Amniotic stem cell (primary cell): ENCODE data around the gene SLC26A1.

Experiments
- DNase-seq: peaks from one replicate; lab custom pipeline; 2025; lab: John Stamatoyannopoulos, UW

Gene SLC26A1

DNA sequence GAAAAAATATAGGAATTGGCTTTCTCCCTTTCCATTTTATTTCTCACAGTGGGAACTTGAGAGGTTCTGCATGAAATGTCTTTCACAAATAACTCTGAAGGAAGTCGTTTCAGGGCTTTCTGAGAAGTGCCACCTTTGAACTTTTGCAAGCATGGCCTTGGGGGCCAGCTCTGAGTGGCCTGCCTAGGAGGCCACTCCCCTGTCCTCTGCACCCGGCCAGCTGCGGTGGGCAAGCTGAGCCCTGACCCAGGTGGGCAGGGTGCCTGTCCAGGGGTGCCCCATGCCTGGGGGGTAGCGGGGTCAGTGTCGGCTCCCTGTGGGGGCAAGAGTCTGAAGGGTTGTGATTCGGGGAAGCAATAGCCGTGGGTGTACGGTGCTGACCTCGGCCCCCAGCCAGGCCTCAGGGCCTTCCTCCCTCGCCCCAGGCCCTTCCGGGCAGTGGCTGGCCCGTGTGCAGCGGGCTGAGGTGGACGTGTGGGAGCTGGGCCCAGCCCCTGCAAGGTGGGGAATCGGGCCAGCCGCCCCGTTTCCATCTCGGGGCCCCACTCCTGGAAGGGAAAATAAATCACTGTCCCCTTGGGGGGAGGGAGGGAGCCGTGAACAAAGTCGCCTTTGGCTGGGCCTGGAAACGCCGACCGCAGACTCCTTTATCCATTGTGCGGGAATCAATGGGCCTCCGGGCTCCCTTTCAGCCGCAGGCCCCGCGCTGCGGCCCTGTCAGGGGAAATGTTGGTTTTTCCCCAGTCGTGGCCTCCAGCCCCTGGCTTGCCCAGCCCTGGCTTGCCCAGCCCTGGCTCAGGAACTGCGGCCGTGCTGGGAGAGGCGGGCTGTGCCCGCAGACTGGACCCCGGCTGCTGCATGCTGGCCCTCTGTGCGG is 21.3 kb upstream of the SLC26A1 start:
- DNase-seq, result no peak

GRCh38 chr4:1013225-1014073 is 20.2 kb upstream of the SLC26A1 start:
- no peak for DNase-seq

GRCh38 chr4:1012034-1012739 is 19.0 kb upstream of the SLC26A1 start:
- no peak for DNase-seq

- DNase-seq, result no peak
Measured at GRCh38 chr4:1011666-1012033, 18.4 kb upstream of the SLC26A1 start.

GRCh38 chr4:1011022-1011665 is 17.9 kb upstream of the SLC26A1 start, which contains the start of gene FGFRL1:
Gene FGFRL1, plus strand, starts transcription at chr4:1011626. Its CDS starts 860 bp downstream, at chr4:1012486.
- peak; percentile 78 for DNase-seq

- DNase-seq, result no peak
Measured at GRCh38 chr4:1010395-1011021, 17.3 kb upstream of the SLC26A1 start.

GRCh38 chr4:1009542-1010394 is 16.6 kb upstream of the SLC26A1 start:
- peak; percentile 27 for DNase-seq

DNA sequence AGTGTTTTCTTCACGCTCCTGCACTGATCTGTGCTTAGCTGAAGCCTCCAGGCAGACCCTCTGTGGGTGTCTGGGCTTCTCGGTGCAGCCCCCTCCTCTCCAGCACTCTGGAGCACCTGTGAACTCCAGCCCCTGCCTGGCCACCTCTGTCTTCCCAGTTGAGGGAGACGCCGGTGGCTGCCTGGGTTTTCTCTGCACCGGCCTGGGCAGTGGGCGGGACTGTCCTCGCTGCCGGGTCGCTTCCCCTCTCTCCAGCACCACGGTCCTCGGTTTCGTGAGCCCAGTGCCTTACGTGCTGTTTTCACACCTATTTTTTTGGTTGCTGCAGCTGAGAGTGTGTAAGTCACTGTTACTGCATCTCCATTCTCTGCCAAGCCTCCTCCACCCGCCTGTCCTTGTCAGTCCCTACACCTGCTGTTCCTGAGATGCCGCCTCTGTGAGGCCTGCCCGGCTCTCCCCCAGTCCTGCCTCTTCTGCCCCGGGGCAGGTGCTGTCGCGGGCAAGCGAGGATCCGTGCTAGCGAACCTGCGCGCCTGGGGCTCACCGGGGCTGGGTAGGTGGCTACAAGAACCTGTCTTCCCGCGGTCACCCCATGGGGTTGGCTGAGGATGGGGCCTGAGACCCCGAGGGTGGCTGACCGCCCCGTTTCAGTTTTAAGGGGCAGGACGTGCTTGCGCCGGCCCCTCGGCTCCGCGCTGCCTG is 15.8 kb upstream of the SLC26A1 start:
- no peak for DNase-seq

- DNase-seq, result no peak
Measured at GRCh38 chr4:1006856-1007255, 13.7 kb upstream of the SLC26A1 start.

DNA sequence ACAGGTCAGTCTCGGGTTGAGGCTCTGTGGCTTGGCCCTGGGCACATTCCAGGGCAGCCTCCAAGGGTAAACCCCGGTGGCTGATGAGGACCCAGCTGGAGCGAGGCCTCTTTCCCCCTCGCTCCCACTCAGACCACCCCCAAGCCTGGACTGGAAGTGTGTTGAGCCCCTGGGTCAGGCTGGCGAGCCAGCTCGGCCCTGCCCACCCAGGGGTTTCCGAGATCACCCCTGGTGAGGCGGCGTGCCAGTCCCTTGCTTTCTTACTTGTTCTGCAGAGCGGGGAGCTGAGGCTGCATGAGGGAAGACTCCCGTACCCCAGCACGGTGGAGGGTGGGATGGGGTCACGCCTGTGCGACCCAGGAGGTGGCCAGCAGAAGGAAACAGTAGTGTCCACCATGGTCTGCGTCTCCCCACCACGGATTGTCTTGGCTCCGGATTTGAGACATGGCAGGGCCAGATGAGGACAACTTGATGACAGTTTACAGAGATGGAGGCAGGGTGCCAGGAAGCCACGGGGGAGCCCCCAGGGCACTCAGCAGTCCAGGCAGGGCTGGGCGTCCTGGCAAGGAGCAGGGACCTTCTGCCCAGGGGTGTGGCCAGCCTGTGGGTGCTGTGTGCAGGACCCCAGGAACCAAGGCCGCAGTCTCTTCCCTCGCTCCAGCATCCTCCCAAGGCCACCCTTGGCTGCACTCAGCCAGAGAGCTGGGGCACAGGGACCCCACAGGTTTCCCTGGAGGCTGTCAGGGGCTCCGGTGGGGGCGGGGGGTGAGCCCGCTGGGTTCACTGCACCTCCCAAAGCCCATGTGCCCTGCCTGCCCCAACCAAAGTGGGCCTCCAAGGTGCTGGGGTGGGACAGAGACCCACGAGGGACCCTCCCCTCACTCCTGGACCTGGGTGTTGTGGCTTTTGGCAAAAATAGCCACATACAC is 11.6 kb upstream of the SLC26A1 start:
- no peak for DNase-seq

DNA sequence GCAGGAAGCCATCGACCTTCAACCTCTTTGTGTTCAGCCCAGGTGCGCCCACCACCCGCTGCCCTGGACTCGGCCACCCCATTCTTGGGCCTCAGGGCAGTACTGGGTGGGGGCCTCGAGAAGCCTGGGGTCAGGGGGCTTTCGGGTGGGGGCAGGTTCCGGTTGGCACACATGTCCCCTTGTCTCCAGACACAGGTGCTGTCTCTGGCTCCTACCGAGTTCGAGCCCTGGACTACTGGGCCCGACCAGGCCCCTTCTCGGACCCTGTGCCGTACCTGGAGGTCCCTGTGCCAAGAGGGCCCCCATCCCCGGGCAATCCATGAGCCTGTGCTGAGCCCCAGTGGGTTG is 10.8 kb upstream of the SLC26A1 start:
- DNase-seq, result no peak

GRCh38 chr4:1003271-1004070 is 10.3 kb upstream of the SLC26A1 start:
- DNase-seq, result no peak

DNA sequence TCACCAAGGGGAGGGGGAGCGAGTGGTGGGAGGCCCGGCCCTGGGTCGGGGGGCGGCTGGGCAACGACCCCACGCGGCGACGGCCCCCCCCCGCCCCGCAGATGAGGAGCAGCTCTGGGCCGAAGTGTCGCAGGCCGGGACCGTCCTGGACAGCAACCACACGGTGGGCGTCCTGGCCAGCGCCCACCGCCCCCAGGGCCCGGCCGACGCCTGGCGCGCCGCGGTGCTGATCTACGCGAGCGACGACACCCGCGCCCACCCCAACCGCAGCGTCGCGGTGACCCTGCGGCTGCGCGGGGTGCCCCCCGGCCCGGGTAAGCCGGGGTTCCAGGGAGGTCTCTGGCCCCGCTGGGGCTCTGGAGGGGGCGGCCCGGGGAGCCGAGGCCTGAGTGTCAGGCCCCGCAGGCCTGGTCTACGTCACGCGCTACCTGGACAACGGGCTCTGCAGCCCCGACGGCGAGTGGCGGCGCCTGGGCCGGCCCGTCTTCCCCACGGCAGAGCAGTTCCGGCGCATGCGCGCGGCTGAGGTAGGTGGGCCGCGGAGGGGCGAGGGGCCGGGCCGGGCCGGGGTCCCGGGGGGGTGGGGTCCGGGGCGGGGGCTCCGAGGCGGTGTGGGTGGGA is 9.5 kb upstream of the SLC26A1 start:
- no peak for DNase-seq

- no peak for DNase-seq
Measured at GRCh38 chr4:1002131-1002630, 9.0 kb upstream of the SLC26A1 start.

DNA sequence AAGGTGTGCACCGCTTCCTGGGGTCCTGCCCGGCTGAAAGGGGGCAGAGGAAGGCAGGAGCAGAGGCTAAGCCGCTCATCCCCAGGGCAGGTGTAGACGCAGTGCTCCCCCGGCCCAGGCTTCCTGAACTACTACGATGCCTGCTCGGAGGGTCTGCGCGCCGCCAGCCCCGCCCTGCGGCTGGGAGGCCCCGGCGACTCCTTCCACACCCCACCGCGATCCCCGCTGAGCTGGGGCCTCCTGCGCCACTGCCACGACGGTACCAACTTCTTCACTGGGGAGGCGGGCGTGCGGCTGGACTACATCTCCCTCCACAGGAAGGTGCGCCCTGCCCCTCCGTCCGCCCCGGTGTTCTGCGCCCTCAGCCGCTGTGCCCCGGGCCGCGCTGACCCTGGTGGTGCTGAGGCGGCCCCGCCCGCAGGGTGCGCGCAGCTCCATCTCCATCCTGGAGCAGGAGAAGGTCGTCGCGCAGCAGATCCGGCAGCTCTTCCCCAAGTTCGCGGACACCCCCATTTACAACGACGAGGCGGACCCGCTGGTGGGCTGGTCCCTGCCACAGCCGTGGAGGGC is 8.4 kb upstream of the SLC26A1 start:
- no peak for DNase-seq

GRCh38 chr4:1000686-1001260 is 7.6 kb upstream of the SLC26A1 start:
- DNase-seq, result no peak
